Uterus (tissue), 2 donors: Measurements from ENCODE around the gene ANGPTL4.

Experiments
- POLR2A ChIP-seq, 2 donors: fragments of 450-650 bp; IDR thresholded peaks; one replicate each; pipeline ENCODE4 v1.6.1; 2016; ENCODE audit warnings: antibody characterized with exemption in 2 of 2, mild to moderate bottlenecking in 1 of 2, moderate library complexity in 1 of 2
- TF ChIP-seq, protein P1 (sequence below), 4 experiments: fragments of 200-600 bp in 2 of 4; fragments of 450-650 bp in 2 of 4; sonication (generic) in 2 of 4; IDR thresholded peaks; one replicate each; pipeline ENCODE4 v1.5.1; 2016 to 2019; ENCODE audit warnings: antibody characterized with exemption in 4 of 4, mild to moderate bottlenecking in 2 of 4, moderate library complexity in 1 of 4

DNA sequence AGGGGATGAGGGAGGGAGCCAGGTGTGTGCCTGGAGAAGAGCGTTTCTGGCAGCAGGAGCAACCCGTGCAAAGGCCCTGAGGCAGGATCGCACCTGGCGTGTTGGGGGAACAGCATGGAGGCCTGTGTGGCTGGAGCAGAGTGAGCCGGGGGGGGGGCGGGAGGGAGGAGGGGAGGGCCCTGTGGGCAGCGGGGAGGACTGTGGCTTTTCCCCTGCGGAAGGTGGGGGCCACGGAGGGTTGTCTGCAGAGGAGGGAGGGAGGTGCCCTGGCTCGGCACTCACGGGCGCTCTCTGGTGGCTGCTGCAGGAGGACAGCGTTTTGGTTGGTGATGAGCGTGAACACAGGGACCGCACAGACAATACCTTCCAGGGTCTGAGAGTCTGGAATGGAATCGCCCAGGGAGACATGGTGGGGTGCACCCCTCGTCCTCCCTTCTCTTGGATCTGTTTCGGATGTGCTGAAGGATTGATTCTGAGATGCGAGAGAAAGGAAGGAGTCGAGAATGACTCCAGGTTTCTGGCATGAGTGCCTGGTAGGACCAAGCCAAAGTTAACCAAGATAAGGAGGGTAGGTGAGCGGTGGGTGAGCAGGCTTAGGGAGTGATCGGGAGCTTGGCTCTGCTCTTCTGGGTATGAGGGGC, 32.7 kb downstream of the ANGPTL4 start:
- TF ChIP-seq, protein P1, sequence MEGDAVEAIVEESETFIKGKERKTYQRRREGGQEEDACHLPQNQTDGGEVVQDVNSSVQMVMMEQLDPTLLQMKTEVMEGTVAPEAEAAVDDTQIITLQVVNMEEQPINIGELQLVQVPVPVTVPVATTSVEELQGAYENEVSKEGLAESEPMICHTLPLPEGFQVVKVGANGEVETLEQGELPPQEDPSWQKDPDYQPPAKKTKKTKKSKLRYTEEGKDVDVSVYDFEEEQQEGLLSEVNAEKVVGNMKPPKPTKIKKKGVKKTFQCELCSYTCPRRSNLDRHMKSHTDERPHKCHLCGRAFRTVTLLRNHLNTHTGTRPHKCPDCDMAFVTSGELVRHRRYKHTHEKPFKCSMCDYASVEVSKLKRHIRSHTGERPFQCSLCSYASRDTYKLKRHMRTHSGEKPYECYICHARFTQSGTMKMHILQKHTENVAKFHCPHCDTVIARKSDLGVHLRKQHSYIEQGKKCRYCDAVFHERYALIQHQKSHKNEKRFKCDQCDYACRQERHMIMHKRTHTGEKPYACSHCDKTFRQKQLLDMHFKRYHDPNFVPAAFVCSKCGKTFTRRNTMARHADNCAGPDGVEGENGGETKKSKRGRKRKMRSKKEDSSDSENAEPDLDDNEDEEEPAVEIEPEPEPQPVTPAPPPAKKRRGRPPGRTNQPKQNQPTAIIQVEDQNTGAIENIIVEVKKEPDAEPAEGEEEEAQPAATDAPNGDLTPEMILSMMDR (IDR thresholded peaks at IDR 0.05) = peak; percentile 39 to 57 (median 54)
- no peak for TF ChIP-seq POLR2A (IDR thresholded peaks at IDR 0.05)
